HG03139 (cell line): ENCODE measurements around the gene DIO1.

Source experiments
- ATAC-seq: cut with Tn5 transposase; IDR thresholded peaks from one replicate; pipeline ENCODE4 v1.9.1; 2021; ENCODE audit not compliant: unreplicated experiment

Gene DIO1

DNA sequence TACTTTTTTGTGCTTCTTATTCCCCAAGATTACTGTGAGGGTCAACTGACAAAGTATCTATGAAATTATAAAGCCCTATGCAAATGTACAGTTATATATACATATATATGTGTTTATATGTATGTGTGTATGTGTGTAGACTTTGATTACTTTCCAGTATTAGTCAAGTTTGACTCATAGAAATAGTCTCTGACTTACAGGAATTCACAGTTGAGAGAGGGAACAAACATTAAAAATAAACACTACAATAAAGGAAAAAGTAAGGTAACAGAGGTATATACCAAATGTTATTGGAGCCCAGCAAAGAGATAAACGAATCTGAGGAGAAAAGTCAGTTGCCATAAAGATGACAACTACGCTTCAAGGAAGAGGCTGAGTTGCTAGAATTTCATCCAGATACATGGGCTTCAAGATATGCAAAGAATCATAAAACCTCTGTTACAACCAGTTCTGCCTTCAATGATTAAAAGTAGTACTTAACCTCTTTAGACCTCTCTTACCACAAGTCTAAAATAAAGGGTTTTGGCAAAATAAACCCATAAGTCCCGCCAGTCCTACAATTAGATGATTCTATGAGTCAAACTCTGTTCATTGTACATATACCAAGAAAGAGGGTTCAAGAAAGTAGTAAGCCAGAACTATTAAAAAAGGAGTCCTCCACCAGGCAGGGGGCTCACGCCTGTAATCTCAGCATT, 44.3 kb downstream of the DIO1 start:
- no peak for ATAC-seq

GRCh38 chr1:53942127-53942957, 48.4 kb downstream of the DIO1 start:
- no peak for ATAC-seq

DNA sequence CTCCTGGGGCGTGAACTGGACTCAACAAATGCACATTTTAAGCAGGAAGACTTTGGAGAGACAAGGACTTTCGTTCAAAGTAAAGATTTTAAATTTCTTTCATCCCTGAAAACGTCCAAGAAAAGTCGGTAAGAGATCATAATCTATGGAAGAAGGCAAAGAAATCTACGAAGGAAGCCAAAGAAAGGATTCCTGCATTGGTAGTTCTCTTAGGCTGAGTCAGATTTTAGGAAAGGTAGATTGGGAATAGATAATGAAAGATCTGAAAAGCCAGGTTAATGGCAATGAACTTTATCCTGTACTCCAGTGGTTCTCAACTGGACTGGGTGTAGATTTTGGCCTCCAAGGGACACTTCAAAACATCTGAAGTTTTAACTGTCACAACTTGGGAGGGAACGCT, 49.1 kb downstream of the DIO1 start:
- ATAC-seq, result no peak

GRCh38 chr1:53943490-53944043, 49.6 kb downstream of the DIO1 start:
- no peak for ATAC-seq

- no peak for ATAC-seq
Observed at GRCh38 chr1:53944469-53945182, 50.6 kb downstream of the DIO1 start.

DNA sequence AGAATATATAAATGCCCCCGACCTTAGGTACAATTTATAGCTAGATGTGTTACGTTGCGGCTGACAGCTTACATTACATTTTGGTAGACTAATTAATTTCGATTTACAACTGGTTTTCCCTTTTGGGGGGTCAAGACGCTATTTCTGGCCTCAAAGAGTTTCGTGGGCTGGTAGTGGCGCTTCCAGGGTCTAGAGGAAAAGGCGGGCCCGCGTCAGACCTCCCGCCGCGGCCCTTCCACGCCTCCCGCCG, 51.1 kb downstream of the DIO1 start:
- no peak for ATAC-seq

GRCh38 chr1:53945433-53946251, 51.7 kb downstream of the DIO1 start, which contains the start of gene IFT25:
Gene IFT25, minus strand, starts transcription at chr1:53945699. Its CDS starts 5,617 bp downstream, at chr1:53940082.
- ATAC-seq, result peak; percentile 61

GRCh38 chr1:53946252-53947171, 52.5 kb downstream of the DIO1 start, which contains the start of gene LRRC42:
Gene LRRC42, plus strand, starts transcription at chr1:53946350. Its CDS starts 5,650 bp downstream, at chr1:53952000.
- peak; percentile 66 for ATAC-seq

- ATAC-seq, result no peak
Observed at GRCh38 chr1:53947172-53947907, 53.4 kb downstream of the DIO1 start.

DNA sequence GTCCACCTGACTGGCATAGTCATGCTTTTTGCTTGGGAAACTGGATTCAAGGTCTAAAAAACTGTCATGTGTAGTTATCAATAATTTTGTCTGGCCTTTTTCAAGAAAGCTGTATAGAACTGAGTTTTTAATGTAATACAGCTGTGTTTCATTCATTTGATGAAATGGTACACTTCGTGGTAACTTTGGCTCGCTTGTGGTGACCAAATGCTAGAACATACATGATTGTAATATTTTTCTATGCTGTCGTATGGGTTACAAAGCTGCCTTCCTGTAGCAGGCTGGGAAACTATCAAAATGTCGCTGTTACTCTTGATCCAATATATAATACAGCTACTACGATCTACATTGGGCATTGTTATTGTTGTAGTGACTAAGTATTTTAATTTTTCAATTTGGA, 54.3 kb downstream of the DIO1 start:
- no peak for ATAC-seq

GRCh38 chr1:53949023-53949990, 55.3 kb downstream of the DIO1 start:
- ATAC-seq, result no peak

GRCh38 chr1:53951697-53952096, 57.7 kb downstream of the DIO1 start:
- ATAC-seq, result no peak

- ATAC-seq, result no peak
Observed at GRCh38 chr1:53954128-53954527, 60.1 kb downstream of the DIO1 start.

DNA sequence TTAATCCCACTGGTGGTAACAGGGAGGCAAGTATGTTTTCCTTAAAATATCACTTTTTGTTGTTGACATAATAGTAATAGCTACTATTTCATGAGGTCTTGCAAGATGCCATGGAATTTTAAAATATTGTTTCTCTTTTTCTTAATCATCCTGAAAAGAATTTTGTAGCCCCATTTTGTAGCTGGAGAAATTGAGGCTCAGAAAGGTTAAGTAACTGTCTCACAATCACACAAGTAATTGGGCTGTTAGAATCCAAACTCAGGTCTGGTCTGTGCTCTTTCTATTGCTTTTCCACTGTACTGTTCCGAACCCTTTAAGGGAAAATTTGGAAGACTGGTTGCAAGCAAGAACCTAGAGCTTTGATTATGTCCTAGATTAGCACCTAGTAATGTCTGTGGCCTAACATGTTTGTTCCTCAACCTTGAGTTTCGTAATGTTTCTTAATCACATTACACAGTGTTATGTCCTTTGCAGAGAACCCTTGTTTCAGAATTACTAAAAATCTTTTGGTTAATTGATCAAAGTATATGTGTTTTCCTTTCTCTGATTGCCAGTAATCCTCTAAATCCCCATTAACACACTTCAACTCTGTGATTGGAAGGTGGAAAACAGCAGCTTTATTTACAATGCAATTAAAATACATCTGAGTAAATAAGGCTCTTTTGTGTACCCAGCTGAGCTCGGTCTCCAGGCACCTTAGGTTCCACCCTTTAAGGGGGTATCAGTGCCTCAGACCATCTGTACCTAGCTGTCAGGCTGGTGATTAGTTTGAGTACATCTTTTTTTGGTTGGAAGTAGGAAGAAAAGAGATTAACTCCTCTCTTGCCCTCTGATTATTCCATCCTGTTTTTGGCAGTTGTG, 62.6 kb downstream of the DIO1 start:
- ATAC-seq, result no peak

- no peak for ATAC-seq
Observed at GRCh38 chr1:53957194-53957818, 63.3 kb downstream of the DIO1 start.

DNA sequence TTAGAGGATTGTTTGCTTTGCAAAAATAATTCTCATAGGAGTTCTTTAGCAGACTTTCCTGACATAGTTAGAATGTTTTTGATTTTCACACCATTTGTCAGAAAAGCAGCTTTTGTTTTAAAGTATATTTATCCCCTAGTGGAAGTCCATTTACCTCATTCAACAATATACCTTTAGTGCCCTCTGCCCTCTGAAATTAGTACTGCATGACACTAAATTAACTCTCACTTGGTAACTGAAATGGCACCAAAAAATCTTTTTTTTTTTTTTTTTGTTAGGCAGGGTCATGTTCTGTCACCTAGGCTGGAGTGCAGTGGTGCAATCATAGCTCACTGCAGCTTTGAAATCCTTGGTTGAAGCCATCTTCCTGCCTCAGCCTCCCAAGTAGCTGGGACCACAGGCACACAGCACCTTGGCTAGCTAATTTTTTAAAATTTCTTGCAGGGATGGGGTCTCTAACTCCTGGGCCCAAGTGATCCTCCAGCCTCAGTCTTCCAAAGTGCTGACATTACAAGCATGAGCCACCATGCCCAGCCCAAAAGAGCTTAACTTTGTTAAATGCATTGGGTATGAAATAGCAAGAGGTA, 65.8 kb downstream of the DIO1 start:
- no peak for ATAC-seq
